ENCODE results near the gene STEAP4.
"Not testable (repeated sequence)": the region's sequence is repeated elsewhere in the genome, so short reads cannot be mapped to it uniquely, and the experiment has no call there.

The STEAP4 gene

DNA sequence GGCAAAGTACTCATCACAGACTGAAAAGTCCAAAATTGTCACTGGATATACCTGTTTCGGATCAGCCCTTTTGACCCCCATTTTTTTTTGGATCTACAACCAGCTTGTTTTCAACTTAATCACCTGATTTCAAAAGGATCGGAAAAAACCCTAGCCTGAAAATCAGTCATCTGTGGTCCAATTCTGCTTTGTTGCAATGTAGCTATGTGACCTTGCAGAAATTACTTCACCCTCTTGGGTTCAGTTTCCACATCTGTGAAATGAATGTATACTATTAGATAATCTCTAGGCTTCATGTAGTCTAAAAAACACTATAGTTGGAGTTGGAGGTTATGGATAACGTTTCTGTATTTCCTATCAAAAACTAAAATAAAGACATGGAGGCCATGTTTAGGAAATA, 37.1 kb downstream of the STEAP4 start:
- no peak for DNase-seq (ENCODE audit: low read depth in 3 of 3, low spot score in 1 of 3)

DNA sequence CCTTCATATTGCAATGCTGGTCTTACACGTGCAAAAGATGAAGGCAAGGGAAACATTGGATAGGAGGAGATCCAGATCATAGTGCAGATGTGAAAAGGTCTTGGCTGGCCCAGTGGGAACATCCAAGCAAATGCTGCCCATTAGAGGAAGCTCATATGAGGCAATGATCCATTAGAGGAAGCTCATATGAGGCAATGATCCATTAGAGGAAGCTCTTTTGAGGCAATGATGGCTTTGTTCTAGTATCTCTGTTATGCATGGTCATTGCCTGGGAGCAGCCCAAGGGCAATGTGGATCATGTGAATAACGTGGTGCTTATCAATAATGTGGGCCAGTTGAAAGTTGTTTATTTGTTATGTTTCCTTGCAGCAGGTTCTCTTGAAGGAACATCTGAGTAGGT, 37.8 kb downstream of the STEAP4 start:
- DNase-seq (ENCODE audit: low read depth in 3 of 3, low spot score in 1 of 3), result no peak

DNA sequence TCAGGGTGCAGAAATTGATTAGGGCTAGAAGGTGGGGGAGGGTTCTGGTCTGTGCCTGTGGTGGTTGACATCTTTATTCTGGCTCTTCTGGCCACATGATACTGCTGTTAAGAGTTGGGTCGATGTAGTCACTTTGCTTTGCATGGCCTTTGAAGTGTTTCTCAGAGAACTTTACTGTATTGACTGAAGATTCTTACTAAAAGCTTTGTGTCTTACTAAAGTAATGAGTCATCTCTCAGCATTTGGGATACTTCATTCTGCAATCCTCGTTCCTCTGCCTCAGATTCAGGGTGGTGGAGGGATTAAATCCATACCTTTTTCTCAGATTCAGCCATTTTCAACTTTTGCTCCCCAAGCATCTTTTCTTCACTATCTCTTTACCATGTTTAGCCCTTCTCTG, 38.6 kb downstream of the STEAP4 start:
- DNase-seq (ENCODE audit: low read depth in 3 of 3, low spot score in 1 of 3), result no peak

DNA sequence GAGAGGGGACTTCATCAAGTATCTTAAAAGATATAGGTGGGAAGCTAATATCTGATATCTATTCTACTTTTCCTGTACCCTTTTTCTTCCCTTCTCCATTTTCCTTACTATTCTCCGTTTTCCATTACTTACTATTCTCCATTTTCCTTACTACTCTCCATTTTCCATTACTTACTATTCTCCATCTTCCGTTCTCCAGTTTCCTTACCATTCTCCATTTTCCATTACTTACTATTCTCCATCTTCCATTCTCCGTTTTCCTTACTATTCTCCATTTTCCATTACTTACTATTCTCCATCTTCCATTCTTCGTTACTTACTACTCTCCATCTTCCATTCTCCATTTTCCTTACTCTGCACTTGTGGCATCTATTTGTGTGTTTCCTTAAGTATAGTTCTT, 39.3 kb downstream of the STEAP4 start:
- DNase-seq (ENCODE audit: low read depth in 3 of 3, low spot score in 1 of 3), result no peak

DNA sequence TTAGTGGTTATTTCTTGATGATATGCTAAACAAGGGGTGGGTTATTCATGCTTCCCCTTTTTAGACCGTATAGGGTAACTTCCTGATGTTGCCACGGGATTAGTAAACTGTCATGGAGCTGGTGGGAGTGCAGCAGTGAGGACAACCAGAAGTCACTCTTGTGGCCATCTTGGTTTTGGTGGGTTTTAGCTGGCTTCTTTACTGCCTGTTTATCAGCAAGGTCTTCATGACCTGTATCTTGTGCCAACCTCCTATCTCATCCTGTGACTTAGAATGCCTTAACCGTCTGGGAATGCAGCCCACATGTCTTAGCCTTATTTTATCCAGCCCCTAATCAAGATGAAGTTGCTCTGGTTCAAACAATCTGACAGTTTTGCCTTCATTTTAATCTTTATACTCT, 41.7 kb downstream of the STEAP4 start:
- DNase-seq (ENCODE audit: low read depth in 3 of 3, low spot score in 1 of 3), result not testable (repeated sequence)

DNA sequence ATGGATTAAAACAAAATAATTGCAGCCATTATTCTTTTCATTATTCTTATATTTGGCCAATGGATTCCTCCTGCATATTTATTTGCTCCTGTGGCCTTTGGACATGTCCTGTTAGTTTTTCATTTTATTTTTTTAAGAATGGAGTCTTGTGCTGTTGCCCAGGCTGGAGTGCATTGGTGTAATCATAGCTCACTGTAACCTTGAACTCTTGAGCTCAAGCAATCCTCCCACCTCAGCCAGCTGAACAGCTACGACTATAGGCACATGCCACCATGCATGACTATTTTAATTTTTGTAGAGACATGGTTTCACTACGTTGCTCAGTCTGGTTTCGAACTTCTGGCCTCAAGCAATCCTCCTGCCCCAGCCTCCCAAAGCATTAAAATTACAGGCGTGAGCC, 44.1 kb downstream of the STEAP4 start:
- DNase-seq (ENCODE audit: low read depth in 3 of 3, low spot score in 1 of 3), result no peak

DNA sequence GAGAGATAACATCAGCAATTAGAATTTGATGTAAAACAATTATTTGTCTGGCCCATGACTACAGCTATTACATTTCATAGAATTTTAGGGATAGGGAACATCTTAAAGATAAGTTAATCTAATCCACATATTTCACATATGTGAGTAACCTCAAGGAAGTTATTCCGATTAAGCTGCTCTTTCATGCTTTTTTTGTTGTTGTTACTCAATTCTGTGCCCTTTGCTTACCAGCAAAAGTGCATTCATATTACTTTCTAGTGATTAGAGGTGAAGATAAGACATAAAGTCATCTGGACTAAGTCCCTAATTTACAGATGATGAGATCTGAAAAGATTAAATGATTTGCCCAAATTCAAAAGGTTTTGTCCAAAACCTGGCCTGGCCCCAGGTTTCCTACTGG, 46.0 kb downstream of the STEAP4 start:
- DNase-seq (ENCODE audit: low read depth in 3 of 3, low spot score in 1 of 3), result no peak

DNA sequence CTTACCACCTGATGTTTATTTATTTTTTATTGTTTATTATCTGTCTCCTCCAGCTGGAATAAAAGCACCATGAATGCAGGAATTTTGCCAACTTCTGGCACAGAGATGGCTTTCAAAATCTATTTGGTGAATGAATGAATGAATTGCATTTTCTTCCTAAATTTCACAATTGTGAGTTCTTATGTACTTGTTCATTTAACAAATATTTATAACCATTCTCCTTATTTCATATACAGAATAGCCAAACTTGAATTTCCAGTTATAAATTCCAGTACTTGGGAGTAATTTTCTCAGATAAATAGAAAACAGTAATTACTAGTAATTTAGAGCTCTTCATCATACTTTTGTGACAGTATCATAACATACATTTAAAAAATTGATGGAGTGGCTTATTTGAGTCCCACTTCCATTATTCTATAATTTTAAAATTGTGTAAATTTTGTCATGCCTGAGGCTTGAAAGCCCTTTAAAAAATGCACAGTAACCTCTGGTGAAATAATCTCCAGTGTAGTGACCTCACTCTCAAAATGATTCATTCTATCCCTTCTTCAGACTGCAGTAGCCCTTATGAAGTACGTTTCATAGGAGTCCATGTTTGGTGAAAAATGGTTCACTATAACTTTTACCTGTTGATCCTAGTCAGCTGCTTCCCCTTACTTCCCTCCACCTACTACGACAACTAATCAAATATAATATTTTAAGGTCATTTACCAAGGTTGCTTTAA, 46.9 kb downstream of the STEAP4 start:
- DNase-seq (ENCODE audit: low read depth in 3 of 3, low spot score in 1 of 3), result no peak

DNA sequence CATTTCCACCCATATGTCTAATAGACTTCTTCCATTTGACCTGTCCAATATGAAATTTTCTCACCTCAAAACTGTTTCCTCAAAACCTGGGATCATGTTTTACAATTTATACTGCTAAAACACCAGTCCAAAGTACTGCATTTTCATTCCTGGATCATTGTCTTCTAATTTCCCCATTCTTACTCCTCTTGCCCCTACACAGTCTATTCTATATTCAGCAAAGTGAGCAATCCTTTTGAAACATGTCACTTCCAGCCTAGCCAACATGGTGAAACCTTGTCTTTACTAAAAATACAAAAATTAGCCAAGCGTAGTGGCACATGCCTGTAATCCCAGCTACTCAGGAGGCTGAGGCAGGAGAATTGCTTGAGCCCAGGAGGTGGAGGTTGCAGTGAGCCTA, 48.4 kb downstream of the STEAP4 start:
- not testable (repeated sequence) for DNase-seq (ENCODE audit: low read depth in 3 of 3, low spot score in 1 of 3)

DNA sequence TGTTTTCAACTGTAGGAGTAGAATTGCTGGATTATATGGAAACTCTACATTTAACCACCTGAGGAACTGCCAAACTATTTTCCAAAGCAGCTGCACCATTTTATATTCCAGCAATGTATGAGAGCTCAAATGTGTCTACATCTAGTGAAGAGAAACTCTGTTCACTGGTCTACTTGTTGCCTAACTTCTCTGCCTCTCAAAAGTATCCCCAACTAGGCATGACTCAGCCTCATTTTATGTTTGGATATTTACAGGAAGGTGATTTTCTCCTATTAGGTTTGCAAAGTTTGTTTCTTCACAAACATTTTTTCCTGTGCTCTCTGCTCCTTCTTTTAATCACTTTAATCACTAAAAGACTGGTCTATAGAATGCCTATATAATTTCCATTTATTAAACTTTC, 49.8 kb downstream of the STEAP4 start:
- no peak for DNase-seq (ENCODE audit: low read depth in 3 of 3, low spot score in 1 of 3)

DNA sequence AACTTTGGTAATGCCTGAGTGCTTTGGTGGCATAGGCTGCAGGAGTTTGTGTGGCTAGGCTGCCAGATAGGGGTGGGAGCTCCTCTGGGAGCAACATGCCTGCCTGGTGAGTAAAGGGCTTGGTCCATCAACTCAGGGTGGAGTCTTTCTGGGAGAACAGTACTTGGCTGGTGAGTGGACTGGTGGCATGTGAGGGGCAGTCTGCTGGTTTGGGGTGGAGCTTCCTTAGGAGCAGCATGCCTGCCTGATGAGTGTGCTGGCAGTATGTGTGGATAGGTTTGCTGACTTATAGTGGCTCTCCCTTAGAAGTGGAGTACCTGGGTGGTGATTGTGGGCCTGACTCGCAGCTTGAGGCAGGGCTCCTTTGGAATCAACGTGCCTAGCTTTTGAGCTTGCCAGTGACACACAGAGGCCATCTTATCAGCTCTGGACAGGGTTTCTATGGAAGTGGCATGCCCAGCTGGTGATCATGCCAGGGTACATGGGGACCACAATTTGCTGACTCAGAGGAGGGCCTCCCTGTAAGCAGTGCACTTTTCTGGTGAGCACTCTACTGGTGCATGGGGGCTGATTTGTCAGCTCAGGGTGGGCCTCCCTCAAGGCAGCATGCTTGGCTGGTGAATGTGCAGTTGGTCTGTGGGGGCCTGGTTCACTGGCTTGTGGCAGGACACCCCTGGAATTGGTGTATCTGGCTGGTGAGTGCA, 51.8 kb downstream of the STEAP4 start:
- DNase-seq (ENCODE audit: low read depth in 3 of 3, low spot score in 1 of 3), result no peak

DNA sequence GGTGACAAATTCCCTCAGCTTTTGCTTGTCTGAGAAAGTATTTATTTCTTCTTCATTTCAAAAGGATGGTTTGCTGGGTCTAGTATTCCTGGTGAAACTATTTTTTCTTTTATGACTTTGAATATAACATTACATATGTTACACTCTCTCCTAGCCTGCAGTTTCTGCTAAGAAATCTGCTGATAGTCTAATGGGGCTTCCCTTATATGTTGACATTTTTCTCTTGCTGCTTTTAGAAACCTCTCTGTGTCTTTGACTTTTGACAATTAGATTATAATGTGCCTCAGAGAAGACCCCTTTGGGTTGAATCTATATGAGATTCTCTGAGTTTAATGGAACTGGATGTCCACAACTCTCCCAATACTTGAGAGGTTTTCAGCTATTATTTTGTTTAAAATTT, 53.1 kb downstream of the STEAP4 start:
- no peak for DNase-seq (ENCODE audit: low read depth in 3 of 3, low spot score in 1 of 3)

DNA sequence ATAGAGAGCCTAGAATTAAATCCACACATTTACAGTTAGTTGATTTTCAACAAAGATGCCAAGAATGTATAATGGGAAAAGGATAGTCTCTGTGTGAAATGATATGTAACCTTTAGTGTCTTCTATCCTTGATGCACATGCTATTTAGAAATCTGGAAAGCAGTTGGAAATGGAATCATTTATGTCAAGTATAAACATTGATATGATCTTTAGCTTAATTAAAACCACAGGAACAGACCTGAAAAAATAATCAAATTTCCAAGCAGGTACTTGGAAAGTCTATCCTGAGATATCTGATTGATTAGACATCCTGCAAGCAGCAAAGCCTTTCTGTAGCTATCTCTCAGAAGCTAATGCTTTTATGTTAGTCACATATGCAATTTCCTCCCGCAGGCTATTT, 62.4 kb downstream of the STEAP4 start:
- DNase-seq (ENCODE audit: low read depth in 3 of 3, low spot score in 1 of 3), result no peak

DNA sequence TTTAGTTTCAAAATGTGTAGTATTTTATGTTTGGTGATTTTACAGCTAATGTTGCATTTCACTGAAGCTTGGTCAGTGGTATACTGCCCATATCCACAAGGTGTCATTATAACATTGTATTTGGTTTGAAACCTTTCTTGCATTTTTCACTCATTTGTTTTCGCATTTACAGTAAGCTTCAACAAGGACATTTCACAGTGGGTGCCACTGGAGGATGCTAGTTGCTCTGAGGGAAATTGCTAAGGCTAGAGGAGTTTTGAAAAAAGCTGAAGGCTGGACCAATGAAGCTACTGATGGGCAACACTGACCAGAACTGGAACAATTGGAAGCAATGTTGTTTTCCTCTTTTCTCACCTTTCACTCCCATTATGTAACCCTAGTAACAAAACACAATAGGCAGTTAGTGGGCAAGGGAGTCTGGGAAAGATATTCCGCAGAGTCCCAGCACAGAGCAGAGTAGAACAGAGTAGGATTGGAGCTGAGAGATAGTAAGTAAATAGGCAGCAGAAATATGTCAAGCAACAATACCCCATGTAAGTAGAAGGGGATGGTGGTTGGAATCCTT, 63.3 kb downstream of the STEAP4 start:
- no peak for DNase-seq (ENCODE audit: low read depth in 3 of 3, low spot score in 1 of 3)

DNA sequence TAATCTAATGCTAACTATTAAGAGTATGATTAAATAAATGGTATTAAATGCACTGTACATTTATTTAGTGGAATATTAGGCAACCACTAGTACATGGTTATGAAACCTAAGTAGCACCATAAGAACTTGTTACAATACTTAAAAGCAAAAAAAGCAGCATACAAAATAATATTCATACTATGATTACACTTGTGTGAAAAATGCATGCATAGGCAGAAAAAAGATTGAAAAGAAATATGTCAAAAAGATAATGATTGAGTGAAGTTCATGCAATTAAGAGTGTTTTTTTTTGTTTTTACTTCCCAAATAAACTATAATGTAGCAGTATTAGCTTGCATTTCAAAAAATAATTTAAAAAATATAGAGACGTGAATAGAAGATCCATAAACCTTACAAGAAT, 66.8 kb downstream of the STEAP4 start:
- no peak for DNase-seq (ENCODE audit: low read depth in 3 of 3, low spot score in 1 of 3)

DNA sequence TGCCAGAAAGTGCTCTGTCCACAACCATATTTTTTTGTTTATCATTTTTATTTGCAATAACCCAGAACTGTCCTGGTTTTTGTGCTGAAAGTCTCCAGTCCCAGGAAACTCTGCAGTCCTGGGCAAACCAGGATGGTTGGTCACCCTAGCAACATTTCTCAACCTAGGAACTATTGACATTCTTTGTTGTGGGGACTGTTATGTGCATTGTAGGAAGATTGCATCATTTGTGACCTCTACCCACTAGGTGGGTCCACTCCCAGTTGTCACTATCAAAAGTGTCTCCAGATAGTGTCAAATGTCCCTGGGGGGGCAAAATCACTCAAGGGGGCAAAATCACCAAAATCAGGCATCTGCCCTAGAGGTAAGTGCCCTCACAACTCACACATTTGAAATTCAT, 72.9 kb downstream of the STEAP4 start:
- DNase-seq (ENCODE audit: low read depth in 3 of 3, low spot score in 1 of 3), result no peak

DNA sequence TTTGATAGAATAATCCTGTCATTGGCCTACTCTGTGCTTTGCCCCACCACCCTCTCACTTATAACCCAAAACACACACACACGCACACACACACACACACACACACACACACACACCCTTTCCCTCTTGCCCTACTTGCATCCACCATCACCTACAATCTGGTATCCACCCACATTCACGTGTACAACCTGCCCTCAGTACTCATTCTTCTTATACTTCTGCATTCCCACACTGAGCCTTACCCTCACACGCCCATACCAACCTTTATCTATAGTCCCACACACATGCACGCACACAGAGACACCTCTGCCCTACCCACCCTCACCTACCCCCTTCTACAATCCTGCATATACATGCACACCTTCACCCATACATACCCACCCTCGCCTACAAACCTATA, 76.0 kb downstream of the STEAP4 start:
- DNase-seq (ENCODE audit: low read depth in 3 of 3, low spot score in 1 of 3), result no peak

DNA sequence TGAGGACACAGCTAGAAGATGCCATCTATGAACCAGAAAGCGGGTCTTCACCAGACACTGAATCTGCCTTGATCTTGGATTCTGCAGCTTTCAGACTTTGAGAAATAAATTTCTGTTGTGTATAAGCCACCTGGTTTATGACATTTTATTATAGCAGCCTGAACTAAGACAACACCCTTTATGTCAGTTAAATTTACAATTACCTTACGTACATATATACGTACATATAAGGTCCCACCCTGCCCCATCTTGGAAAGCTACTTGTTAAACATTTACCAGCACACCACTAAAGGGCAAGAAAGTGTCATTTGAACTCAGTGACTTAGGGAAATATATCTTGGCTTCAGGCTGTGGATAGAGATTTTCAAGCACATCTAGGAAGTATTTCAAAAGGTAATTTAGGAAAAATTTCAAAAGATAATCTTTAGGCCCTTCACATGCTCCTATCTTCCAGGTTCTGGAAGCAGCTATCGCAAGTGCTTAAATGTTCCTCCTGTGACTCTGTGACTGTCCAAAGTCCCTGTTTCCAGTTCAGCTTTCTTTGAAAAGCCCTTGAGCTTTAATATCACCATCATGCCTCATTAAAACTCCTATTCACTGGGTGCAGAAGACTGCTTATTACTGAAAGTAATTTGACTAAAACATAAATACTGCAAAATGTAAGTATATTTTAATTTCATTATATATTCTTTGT, 77.2 kb downstream of the STEAP4 start:
- no peak for DNase-seq (ENCODE audit: low read depth in 3 of 3, low spot score in 1 of 3)

DNA sequence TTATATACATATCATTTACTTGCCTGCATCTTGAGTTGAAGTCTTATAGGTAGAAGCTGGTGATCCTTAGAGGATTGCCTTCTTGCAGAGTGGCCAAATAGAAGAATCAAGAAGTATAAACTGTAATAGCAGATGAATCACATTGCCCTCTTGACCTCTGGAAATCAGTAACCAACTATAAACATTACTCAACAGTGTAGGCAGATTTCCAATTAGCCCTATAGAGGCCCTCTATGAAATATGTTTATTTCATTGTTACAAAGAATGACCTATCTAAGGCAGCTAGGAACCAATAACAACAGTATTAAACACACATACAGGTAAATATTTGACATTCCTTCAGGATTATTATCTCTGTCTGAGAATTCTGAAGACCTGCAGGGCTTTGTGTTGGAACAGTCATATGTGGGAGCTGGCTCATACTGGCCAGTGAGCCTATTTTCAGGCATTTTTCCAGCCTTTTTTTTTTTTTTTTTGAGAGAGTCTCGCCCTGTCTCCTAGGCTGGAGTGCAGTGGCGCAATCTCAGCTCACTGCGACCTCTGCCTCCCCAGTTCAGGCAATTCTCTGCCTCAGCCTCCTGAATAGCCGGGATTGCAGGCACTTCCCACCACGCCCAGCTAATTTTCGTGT, 79.7 kb downstream of the STEAP4 start:
- no peak for DNase-seq (ENCODE audit: low read depth in 3 of 3, low spot score in 1 of 3)

DNA sequence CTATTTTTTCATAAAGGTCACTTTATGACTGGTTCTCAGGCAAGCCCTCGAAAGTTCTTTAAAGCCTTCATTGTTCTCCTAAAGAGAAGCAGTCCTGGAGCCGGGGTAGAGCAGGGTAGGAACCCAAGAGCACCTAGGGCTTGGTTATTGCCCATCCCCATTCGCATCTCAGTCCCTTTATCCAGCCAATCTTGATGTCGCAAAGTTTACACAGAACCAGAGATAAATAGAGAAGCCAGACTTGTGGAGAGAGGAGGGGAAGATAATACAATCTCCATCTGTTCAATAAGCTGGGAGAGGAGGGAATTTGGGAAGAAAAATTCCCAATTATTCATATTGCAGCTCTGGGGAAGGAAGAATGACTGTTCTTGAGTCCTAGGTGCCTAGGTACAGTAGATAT, 80.5 kb downstream of the STEAP4 start:
- DNase-seq (ENCODE audit: low read depth in 3 of 3, low spot score in 1 of 3), result no peak

DNA sequence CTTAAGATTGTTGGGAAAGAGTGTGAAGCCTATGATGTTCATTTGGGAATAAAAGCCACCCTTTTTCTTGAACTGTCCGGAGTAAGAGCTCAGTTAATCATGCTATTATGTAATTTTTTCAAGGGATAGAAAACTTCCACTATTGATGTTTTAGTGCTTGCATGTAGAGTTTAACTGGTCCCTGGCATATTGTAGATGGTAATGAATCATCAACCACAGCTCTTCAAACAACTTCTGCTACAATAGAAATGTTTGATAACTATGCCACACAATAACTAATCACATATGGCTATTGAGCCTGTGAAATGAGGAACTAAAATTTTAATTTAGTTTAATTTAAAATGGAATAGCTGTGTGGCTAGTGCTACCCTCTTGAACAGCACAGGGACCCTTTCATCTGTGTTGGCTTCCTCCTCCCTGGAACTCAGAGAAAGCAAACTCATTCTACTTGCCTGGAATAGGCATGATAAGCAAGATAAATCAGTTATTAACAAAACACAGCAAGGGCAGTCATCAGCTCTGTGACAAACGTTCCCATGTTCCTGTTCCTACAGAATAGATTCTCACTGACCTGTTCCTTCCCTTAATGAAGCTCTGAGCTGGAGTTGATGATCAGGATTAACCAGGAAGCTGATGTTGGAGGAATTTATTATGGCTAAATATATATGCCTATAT, 82.0 kb downstream of the STEAP4 start:
- no peak for DNase-seq (ENCODE audit: low read depth in 3 of 3, low spot score in 1 of 3)
